HG03159 (cell line): ENCODE measurements around the gene PROK1.
"Not testable (repeated sequence)": the region's sequence is repeated elsewhere in the genome, so short reads cannot be mapped to it uniquely, and the experiment has no call there.

Experiments used
- ATAC-seq: cut with Tn5 transposase; IDR thresholded peaks from one replicate; pipeline ENCODE4 v1.9.1; 2021; ENCODE audit warnings: mild to moderate bottlenecking, moderate library complexity; ENCODE audit not compliant: unreplicated experiment

Gene PROK1

DNA sequence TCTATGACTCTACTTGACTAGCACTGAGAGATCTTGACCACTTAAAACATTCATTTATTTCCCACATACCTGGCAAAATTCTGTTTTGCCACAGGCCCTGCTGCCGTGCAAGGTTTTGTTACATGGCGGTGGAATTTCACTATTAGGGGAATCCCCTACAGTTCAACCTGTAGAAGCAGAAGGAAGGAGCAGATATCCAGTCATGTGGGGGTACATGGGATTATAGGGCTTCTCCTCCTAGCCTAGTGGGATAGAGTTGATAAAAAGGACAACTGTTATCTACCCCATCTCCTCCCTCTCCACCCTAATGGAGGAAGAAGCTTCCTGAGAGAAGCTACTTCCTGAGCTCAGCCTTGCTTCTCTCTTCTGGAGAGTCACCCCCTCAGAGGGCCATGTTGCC lies 17.7 kb upstream of the PROK1 start:
- ATAC-seq = no peak

DNA sequence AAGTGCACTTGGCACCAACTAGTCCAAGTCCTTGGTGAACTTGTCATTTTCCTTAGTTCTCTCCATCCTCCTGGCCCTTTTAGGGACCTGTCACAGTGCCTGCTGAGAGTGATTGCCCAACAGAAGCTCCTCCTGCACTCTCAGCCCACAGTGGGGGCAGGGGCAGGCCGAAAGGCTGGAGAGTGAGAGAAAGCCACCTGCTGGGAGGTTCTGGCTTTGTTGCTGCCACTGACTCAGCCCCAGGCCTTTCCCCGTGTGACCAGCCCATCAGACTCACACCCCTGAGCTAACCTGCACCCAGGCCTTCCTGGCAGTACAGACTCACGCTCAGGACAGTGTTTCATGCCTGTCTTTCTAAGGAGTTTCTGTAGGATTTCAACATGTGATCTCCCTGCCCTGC lies 17.1 kb upstream of the PROK1 start:
- no peak for ATAC-seq

GRCh38 chr1:110434946-110435345 lies 16.0 kb upstream of the PROK1 start:
- ATAC-seq = no peak

DNA sequence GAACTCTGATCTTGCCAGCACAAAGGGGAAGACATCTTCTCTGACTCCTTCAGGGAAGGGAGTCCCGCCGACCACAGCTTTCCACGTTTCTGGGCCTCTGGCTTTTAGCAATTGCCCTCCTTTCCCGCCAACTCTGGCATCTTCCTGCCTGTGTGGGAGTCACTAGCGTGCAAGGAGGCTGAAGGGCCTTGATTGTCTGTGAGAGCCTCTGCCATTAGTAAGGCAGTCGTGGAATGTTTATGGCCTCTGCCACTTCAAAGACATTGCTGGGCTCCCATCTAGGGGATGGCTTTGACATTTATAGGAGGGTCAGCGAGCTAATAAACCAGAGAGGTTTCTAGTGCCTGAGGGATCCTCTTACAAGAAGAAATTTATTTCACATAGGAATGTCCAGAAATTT lies 14.3 kb upstream of the PROK1 start:
- no peak for ATAC-seq

GRCh38 chr1:110437645-110438299 lies 13.2 kb upstream of the PROK1 start:
- not testable (repeated sequence) for ATAC-seq

DNA sequence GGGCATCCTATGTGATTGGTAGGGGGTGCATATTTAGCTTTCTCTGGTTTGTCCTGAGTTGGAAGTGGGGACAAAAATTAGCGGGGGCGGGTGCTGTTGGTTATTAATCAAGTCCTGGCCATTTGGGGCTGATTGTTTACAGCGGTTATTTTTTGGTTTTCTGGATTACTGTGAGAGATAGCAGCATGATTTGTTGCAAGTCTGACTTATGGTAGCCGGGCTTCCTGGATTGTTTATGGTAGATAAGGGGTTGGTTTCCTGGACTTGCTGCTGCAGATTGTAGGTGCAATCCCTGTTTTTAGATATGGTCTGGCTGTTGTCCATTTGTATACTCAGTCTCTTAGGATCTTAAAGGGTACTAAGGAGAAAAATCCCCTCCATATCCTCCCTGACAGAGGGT lies 12.1 kb upstream of the PROK1 start:
- no peak for ATAC-seq

DNA sequence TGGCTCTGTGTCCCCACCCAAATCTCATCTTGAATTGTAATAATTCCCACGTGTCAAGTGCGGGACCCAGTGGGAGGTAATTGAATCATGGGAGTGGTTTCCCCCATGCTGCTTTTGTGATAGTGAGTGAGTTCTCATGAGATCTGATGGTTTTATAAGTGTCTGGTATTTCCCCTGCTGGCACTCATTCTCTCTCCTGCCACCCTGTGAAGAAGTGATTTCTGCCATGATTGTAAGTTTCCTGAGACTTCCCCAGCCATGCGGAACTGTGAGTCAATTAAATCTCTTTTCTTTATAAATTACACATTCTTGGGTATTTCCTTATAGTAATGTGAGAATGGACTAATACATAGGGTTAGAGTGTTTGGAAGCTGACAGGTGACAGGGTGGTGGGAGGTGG lies 11.1 kb upstream of the PROK1 start:
- ATAC-seq = not testable (repeated sequence)

GRCh38 chr1:110440877-110441276 lies 10.1 kb upstream of the PROK1 start:
- no peak for ATAC-seq

GRCh38 chr1:110441888-110442287 lies 9.1 kb upstream of the PROK1 start:
- ATAC-seq = no peak

- no peak for ATAC-seq
Observed at GRCh38 chr1:110443451-110443850, 7.5 kb upstream of the PROK1 start.

DNA sequence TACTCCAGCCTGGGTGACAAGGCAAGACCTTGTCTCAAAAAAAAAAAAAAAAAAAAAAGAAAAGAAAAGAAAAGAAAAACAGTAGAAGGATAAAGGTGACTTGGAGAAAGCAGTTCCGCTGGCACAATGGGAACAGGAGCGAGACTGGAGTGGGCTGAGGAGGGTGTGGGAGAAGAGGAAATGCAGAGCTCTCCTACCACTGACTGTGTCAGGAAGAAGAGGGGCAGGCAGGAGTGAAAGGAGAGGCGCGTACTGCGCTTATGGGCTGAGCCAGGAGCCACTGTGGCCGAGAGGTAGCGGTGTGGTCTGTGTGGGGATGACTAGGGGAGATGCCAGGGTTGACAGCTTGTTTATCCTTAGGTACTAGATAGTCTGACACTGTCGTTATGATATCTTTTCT lies 6.4 kb upstream of the PROK1 start:
- no peak for ATAC-seq

DNA sequence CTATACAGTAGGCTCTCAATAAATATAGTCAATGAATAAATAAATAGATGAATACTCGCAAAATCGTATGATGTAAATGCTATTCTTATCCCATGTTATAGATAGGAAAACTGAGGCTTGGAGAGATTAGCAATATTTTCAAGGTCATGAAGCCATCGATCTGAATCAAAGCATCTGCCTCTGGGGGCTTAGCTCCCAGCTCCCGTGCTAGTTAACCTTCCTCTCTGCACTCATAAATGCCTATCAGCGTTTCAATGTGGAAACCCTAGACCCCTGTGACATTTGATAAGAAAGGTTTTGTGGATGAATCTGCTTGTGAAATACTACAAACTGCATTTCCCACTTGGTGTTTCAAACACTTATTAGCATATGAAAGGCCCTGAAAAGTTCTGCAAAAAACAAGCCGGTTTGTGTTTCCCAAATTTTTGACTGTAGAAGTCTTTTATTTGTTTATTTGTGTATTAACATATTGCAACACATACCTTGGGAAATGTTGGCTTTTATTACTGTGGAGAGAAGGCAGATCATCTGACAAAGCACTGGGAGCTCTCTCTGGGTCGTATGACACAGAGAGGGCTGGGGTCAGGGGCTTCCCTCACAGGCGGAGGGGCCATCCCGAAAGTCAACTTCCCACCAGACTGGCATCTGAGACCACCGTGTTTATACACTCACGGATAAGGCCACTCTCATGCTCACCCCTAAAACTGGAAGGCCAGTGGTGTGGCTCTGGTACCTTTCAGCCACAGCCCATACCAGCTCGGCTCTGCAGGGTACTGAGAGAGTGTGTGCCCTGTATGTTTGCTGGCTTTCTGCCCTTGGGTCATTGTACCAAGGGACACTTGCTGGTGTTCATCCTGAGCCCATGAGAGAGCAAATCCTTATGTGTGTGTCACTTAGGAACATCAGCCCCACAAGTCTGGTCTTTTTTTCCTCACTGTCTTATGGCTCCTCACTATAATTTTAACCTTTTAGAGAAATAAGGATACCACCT lies 993 bp upstream of the PROK1 start:
- no peak for ATAC-seq

DNA sequence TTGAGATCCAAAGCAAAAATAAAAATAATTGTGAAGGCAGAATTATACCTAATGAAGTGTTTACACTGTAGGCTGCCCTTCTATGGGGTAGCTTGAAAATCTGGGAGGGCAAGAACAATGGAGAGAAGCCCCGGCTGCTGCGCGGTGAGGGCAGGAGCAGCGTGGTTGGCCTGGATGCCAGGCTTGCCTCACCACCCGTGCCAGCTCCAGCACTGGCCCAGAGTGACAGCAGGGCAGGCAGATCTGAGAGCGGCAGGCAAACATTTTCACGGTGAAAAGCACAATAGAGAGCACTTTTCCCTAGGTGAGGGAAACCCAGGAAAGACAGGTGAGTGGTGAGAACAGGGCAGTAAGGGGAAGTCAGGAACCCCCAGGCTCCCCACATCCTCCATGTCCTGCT lies 1.4 kb downstream of the PROK1 start:
- ATAC-seq = no peak

GRCh38 chr1:110453829-110454228 lies 2.9 kb downstream of the PROK1 start:
- no peak for ATAC-seq

GRCh38 chr1:110454328-110454727 lies 3.4 kb downstream of the PROK1 start:
- no peak for ATAC-seq

GRCh38 chr1:110455151-110455550 lies 4.2 kb downstream of the PROK1 start:
- ATAC-seq = no peak

GRCh38 chr1:110457206-110457605 lies 6.3 kb downstream of the PROK1 start:
- ATAC-seq = no peak

DNA sequence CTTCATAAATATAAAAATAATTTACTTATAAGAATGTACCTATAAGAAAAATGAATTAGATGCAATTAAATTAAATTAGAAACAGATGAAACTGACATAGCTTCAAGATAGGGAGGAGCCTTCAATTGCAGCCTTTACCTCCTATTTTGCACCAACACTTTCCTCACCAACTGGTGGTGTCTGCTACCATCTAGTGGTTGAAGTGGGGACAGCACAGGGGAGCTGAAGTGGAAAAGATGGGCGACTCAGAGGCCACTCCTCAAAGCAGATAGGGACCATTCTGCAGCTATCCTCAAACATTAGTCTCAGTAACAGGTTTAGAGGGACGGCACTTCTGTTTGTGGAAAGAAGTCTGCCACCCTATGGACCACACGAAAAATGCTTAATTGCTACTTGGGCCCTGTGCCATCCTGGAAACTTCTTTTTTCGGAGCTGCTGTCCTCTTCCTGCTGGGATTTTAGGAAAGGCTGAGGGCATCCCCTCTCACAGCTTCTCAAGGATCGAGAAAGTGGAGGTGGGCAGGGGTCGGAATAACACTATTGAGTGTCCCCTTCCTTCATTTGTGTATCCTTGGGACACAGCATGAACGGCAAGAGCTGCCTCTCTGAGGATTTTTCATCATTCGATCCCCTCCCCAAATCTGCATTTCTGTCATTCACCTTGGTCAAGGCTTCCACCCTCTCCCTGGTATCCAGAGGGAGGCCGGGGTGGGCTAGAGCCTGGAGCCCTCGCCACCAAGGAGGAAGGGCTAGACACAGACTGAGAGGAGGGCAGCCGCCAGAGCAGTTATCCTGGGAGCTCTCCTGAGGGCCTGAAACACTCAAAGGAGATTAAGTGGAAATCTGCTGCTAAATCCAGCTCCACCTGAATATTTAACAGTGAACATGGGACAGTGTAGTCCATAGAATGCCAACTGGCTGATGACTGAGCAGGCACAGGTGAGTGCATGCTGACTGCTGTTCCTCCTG lies 9.6 kb downstream of the PROK1 start:
- peak; percentile 63 for ATAC-seq

GRCh38 chr1:110462093-110462492 lies 11.1 kb downstream of the PROK1 start:
- ATAC-seq = no peak

GRCh38 chr1:110462964-110463363 lies 12.0 kb downstream of the PROK1 start:
- ATAC-seq = no peak

DNA sequence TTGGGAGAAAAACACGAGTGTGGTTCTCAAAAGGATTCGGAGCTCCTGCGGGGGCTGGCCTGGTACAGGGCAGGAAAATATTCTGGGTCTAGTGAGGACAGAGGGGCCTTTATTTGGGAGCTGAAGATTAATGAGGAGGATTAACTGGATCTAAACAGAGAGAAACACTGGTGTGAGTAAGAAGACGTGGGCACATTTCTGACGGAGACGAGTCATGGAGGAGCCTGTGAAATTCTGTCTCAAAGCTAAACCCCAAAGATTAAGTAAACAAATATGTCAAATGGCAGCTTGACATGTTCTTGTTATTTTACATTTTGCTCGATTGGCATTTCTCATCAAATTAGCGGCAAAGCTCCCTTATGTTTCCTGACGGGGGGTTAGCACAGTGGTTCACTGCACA lies 12.8 kb downstream of the PROK1 start:
- ATAC-seq = no peak
